ENCODE measurements around the gene CEP128.

Gene CEP128

DNA sequence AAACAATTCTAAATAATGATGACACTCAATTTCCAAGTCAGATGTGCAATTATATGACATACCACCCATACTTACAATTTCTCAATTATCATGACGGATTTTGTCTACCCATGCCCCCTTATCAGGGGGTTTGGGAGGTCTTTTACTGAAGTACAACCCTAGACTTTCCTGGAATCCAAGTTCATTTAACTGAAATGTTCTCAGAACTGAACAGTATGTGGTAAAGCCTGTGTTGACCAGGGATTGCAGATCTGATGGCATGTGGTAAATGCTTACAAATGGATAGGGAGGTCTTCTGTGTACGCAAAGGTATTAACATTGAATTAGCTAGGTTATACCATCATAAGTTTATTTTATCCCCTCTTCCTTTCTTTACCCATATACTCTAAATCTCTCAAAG is 281.8 kb downstream of the CEP128 start:
- no peak for DNase-seq

DNA sequence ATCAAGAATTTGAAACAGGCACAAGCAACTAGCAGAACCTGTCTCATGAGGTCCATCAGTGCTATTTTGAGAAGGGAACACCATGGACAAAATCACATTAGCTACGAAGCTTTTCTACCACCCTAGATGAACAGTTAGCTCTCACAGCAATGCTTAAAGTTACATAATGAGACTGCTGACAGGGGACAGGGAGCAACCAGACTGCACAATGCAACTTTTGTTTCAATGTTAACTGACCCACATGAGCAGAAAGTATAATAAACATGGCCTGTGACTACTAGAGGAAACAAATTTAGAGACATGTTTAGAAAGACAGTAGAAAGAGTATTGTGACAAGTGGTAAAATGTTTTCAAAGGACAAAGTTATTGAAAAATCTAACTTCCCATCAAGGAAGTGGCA is 282.8 kb downstream of the CEP128 start:
- no peak for DNase-seq

DNA sequence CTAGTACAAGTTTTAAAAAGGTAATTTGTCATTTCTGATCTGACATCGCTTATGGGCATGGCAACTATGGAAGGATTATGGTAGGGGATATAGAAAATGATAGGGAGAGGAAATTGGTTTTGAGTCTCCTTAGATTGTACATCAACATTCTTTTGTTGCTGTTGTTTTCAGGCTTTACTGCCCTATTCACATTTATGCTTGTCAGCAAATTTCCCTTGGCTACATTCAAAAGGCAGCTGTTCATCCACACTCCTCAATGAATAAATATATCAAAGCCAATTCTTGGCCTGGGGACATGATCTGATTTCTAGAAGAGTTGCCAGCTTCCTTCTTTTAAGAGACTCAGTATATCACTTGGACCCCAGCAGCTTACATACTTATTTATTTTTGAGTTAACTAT is 283.4 kb downstream of the CEP128 start:
- DNase-seq = no peak

DNA sequence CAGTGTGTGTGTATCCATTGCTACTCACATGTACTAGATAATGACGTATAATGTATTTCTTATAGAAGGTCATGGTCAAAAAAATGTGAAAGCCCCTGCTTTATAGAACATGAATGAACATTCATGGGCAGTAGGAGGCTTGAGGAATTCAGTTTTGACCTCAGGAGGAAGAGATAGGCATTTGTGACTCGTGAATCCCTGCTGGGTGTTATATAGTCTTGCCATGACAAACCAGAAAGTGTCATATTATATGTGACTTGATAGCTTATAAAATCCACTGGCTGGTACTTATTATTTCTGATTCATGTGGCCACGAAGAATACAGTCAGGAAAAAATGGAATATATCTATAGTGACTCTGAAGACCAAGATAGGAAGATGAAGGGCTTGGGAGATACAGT is 287.6 kb downstream of the CEP128 start:
- no peak for DNase-seq

DNA sequence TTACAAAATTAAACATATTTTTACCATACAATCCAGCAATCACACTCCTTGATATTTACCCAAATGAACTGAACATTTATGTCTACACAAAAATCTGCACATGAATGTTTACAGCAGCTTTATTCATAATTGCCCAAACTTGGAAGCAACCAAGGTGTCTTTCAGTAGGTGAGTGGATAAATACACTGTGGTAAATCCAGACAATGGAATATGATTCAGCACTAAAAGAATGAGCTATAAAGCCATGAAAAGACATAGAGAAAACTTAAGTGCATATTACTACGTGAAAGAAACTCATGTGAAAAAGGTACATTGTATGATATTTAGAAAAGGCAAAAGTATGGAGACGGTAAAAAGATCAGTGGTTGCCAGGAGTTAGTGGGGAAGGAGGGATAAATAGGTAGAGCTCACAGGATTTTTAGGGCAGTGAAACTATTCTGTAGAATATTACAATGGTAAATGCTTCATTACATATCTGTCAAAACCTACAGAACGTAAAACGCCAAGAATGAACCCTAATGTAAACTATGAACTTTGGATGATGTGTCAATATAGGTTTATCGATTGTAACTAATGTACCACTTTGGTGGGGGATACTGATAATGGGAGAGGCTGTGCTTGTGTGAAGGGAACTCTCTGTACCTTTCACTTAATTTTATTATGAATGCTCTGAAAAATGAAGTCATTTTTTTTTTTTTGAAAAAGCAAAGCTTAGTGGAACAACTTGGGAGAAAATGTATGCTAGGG is 295.7 kb downstream of the CEP128 start:
- no peak for DNase-seq

DNA sequence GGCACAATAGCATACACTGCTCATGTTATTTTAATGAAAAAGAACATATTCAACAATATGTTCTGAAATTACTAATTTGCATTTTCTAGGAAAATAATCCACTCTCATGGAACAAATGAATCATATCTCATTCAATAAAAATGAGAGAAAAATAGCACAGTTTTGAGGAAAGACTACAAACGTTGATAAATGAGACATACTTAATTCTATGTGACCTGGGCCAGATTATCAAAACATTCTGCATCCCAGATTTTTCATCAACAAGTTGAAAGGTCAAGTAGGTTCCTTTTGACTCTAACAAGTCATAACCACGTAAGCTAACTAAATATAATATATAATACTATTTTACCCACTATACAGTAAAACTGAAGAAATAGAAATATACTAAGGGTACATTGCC is 296.7 kb downstream of the CEP128 start:
- no peak for DNase-seq

DNA sequence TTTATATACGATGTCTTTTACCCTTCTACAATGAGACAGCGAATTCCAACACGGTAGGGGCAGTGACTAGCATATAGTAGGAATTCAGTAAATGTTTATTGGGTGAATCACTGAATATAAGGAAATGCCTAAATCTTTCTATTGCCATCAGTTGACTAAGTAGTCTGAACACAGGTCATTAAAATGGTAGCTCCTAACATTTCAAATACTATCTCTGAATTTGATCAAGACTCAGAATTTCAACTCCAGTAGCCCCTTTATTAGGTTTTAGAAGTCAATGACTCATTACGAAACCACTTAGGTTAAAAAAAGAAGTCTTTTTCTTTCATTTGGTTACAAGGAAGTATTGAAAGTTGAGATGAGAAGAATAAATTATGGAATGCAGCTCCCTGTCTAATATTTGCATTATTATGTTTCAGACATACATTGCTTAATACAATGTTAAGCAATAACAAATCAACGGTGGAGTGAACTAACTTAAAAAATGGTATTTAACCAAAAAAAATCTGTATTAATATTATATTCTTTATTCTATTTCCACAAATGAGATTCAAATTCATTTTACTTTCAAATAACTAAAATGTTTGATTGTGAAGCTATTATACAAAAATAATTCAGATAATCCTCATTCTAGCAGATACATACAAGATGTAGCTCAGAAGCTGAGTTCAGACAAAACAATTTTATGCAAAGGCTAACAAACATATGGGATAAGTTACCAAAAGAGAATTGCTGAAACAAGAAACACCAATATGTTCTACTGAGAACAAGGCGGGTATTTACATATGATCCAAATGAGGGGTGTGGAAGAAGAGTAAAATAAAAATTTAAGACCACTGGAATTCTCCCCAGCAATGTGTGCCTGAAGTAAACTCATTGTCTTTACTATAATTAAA is 302.7 kb downstream of the CEP128 start:
- DNase-seq = no peak

DNA sequence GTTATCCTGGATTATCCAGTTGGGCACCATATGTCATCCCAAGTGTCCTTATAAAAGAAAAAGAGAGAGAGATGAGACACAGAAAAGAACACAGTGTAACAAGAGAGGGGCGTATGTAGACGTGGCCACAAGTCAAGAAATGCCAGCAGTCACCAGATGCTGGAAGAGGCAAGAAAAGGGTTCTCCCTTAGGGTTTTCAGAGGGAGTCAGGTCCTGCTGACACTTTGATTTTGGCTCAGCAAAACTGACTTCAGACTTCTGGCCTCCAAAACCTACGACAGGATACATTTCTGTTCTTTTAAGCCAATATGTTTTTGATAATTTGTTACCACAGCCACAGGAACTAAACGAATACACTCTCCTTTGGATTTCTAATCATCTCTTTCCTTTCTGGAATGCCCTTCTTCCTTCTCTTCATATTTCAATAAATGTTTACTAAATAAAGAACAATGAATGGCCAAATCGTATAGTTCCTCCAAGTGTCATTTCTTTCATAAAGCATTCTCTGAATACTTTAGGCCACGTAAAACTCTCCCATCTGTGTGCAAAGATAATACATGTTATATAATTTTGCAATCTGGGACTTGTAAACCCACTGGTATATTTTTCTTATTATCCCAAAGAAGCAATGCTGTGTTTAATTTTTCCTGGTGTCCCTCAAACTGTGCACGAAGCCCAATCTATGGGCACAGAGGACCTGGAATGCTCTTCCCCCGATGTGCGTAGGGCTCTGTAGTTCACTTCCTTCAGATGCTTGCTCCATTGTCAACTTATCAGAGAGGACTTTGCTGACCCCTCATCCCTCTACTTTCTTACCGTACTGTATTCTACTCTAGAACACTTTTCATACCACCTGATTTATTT is 303.6 kb downstream of the CEP128 start:
- DNase-seq = no peak

DNA sequence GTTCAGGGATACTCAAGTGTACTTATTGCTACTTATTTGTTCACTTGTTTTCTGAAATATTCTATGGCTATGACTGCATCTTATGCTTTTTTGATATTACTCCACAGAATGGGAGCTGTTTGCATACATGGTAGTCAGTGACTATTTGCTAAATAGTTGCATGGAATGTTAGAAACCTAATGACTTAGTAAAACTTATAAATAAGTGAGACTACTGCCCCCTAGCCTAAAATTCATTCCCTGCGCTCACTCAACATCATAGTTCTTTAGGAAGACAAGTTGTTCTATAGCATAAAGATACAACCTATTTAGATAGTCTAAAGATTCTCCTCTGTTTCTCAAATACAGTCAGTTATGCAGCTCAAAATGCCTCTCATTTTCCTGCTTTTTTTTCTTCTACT is 305.5 kb downstream of the CEP128 start:
- no peak for DNase-seq

DNA sequence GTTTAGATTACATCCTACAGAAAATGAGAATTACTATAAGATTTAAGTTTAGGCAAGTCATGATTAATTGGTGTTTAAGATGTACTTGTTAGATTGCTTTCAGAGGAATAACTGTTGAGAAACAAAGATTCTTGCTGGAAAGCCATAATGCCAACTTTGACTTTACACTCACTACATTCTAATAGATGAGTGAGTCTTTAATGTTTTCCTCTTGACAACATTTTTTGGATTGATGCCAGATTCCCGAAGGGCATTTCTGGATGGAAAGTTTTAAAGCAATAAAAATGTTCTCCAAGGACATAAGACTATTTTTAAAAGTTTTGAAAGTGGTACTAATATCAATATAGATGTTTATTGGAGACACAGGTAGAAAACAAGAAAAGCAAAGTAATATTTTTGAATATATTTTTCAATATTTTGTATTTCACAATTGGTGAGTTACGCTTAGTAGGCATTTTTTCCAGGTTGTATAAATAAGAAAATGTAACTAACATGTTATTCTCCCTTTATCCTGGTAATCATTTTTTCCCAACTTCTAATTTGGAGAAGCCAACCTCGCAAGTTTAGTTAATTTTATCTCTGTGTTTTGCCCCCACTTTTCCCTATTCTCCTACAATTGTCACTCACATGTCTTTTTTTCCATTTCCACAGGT is 307.3 kb downstream of the CEP128 start:
- DNase-seq = no peak

DNA sequence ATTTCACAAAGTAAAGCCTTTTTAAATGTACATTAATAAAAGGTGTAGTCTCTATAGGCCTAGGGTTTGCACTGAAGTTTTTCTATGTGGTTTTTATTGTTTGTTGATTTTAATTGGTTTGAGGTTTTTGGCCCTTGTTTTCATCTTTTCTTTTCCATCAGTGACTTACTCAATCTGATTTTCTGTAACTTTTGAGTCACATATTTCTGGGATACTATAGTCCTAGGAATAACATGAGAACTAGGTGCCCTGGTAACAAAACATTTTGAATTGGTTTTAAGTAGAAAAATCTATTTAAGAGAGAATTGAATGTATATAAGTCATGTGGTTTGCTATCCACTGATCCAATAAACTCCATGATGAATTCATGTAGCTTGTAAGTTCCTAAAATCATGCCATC is 311.9 kb downstream of the CEP128 start:
- no peak for DNase-seq

DNA sequence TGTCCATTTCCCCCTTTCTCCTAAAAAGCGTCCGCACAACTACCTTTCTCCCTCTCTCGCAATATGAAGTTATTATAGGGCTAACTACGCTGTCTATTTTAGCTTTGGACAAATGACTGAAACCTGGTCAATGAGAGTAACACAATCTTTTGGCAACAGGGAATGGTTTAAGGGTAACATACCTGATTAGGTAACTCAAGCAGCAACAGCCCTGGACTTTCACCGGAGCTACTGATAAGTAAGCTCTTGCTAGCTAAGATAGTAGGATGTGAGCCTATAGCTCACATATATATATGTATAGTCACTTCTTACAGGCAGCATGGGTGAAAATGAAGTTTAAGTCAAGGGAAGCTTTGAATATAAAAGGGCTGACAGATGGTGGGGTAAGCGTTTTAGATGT is 313.0 kb downstream of the CEP128 start:
- DNase-seq = no peak

DNA sequence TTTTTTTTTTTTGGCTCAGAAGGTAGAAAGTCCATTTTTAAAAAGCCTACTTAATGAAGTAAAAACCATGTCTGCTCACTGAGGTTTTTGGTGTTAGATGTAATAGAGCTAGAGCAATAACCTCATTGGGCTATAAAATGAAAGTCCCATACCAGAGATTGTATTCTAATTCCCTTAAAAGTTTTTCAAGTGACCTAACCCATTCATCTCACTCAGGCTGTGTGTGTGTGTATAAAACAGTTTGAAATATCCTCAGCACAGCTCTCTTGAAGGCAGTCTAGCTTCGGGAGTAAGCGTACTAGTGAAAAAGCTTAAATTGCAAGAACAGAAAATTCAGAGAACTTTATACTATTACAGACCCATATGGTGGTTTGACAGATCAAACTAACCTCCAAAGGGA is 313.8 kb downstream of the CEP128 start:
- no peak for DNase-seq

DNA sequence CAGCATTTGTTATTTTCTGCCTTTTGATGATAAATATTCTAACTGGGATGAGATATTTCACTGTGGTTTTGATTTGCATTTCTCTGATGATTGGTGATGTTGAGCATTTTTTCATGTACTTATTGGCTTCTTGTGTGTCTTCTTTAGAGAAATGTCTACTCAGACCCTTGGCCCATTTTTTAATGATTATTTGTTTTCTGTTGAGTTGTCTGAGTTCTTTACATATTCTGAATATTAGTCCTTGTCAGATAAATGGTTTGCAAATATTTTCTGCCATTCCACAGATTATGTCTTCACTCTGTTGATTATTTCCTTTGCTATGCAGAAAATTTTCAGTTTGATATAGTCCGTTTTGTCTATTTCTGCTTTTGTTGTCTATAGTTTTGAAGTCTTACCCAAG is 317.0 kb downstream of the CEP128 start:
- no peak for DNase-seq

DNA sequence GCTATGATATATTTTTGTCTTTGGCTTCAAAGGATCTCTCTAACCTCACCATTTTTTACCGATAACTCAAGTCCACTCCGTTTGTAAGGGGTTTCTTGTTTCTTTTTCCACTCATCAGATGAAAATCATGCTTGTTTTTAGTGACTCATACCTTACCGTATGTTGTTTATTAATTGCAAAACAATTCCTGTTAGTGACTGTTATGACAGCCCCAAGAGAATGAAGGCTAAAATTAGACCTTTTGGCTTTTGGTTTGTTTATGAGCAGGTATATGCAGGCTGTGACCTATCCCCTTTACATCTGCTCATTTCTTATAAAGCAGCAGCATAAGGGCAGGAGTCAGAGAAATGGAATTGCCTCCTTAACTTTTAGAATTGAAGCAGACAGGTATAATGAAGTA is 319.8 kb downstream of the CEP128 start:
- no peak for DNase-seq

DNA sequence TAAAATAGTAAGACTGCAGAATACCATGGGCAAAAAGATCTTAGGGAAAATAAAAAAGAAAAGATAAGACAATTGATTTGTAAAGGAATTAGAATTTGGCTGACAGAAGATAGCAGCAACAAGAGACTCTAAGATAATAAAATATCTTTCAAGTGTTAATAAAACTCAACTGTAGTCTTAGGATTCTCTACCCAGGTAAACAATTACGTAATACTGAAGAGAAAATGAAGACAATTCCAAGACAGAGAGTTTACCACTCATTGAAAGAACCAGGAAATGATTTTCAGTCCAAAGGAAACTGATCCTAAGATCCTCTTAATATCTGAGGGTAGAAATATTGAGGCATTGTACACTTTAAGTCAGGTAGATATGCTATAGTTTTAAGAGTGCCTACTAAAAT is 321.1 kb downstream of the CEP128 start:
- DNase-seq = no peak

DNA sequence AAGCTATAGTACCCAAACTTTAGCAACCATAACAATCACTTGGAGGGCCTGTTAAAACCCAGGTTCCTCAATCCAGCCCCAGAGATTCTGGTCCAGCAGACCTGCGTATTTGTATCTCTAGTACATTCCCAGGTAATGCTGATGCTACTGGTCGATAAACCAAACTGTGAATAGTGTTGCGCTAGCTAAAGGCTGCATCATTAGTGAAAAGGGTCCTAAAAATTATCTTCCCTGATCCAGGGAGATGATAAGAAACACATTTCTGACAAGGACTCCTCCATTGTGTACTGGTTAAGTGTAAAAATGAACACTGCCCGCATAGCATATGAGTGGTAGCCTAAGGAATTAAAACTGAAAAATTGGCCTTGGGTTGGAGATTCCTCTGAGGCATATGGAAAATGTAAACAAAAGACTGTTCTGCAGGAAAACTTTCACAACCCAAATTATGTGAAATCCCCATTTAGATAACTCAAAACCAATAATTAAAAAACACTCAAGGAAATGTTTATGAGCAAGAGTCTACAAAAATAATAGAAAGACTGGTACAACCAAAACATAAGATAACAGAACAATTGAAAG is 322.7 kb downstream of the CEP128 start:
- no peak for DNase-seq

DNA sequence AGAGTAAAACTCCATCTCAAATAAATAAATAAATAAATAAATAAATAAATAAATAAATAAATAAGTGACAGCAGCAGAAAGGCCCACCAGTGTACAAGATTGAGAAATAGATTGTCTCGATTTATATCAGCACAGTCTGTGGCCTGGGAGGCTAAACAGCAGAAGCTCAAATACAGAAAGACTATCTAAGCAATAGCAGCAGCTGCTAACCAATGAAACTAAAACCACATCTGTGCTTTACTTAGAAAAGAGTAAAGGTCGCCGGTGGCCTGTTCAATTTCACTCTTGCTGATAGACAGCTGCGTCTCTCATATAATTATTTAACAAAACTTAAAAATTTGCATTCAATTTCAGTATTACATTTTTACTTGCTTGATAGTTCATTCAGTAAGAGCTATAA is 325.7 kb downstream of the CEP128 start:
- no peak for DNase-seq

DNA sequence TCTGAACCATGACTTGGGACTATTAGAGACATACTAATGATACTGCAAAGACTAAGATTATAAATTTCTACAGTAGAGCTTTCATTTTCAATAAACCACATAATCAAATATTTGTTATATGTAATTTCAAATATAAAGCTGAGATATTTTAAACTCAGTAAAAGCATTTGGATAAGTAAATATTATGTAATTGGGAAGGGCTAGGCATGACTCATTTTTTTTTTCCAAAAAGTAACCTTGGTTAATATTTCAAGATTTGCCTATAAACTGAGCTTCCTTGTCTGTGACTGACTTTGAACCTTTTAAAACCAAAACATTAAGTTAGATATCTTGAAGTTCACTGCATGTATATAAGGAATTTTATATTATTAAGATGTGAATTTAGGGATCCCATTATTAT is 332.5 kb downstream of the CEP128 start:
- DNase-seq = no peak

DNA sequence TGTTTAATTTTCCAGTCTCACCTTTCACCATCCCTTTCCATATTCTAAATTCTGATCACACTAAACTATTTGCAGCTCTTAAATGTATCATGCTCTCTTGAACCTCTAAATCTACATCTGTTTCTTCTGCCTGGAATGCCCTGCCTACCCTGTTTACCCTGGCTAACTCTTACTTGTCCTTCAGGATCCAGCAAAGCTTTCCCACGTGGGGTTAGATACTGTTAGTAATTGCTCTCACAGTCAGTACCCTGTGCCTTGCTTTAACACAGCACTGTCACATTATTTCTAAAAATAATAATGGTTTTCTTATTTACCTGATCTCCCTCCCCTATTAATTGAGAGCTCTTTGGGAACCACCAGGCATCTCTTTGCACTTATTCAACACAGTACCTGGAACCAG is 333.0 kb downstream of the CEP128 start:
- DNase-seq = no peak

DNA sequence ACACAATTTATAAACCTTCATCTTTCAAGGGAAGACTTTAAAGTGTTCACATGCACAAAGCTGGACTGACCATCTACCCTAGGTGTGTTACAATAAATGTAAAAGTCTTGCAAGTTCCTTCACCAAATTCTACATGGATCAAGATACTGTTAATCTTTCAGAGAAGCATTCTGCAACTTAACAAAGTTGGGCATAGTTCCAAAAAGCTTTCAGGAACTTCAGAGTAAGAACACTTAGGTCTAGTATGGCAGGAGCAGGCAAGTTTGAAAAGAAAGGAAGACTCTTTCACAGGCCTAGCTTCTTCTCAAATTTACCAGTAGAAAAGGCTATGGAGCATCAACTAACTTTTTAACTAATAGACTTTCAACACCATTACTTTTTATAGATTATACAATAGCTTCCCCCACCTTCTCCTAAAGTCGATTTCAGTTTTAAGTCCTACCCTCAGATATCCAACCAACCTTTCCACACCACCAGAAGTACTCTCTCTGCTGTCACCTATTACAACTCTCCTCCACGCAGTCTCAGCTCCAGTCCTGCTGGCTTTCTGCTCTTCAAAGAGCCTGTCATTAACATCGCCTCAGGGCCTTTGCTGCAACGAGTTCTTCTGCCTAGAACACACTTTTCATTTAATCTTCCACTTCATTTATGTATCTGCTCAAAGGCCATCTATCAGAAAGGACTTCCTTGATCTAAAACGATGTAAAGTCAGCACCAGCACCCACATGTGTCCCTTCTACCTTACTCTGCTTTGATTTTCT is 333.9 kb downstream of the CEP128 start:
- DNase-seq = no peak

DNA sequence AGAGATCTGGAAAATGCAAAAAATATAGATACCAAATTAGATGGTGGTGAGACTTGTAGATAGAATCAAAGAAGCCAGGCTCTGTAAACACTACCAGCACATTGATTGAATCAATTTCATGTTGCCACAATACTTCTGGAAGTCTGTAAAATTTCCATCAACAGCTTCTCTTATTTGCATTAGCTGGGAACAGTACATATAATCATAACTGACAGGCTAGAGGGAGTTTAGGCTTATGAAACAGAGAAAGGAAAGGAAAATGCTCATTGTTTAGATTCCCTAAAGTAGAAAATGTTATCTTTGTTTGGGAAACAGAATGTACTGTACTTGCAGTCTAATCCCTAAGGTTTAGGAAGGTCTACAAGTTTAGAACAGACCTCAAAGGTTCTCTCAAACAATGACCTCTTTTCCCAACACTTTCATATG is 335.2 kb downstream of the CEP128 start:
- DNase-seq = no peak
